Activated T-cell treated with anti-CD3 and anti-CD28 coated beads for 48 hours (primary cell): ENCODE data around the gene SLC25A46.
"Not testable (repeated sequence)": the region's sequence is repeated elsewhere in the genome, so short reads cannot be mapped to it uniquely, and the experiment has no call there.

Source experiments
- DNase-seq: peaks from one replicate; pipeline ENCODE4 v3.0.0-alpha.2; 2020; ENCODE audit warnings: low read depth

Gene SLC25A46

DNA sequence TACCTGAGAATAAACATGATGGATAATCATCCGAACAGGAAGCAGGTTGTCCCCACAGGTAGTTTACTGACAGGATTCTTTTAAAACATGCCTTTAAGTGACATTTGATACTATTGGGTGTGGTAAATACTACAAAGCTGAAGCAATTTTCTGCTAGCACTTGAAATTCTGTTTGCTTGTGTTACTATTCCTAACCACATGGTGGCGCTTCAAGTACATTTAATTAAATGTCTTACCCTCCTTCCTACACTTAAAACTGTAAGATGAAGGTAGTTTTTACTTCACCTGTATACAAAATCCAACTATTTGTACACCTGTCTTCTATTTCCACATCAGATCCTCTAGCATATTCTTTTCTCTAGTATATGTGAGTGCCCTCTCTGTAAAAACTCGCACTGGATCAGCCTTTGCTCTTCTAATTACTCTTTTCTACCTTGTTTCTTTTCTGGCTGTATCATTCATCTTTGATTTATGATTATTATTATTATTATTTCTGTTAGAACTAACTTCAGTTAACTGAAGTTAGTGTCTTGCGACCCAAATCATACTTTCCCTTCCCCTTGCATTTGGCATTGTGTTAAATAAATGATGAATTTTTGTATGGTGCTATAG is 18.4 kb downstream of the SLC25A46 start:
- DNase-seq: no peak

DNA sequence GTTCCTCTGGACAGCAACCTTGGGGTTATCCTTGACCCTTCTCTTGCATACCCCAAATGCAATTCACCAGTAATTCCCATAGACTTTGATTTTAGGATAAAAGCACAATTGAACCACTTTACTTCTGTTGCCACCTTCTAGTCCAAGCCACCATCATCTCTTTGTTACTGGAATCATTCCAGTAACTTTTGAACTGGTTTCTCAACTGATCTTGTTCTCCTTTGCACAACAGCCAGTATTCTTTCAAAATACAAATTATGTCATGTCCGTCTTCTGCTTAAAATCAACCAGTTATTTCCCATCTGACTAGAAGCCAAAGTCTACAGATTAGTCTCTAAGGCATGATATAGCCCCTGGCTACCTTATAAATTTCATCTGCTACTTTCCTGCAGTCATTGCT is 21.4 kb downstream of the SLC25A46 start:
- no peak for DNase-seq

DNA sequence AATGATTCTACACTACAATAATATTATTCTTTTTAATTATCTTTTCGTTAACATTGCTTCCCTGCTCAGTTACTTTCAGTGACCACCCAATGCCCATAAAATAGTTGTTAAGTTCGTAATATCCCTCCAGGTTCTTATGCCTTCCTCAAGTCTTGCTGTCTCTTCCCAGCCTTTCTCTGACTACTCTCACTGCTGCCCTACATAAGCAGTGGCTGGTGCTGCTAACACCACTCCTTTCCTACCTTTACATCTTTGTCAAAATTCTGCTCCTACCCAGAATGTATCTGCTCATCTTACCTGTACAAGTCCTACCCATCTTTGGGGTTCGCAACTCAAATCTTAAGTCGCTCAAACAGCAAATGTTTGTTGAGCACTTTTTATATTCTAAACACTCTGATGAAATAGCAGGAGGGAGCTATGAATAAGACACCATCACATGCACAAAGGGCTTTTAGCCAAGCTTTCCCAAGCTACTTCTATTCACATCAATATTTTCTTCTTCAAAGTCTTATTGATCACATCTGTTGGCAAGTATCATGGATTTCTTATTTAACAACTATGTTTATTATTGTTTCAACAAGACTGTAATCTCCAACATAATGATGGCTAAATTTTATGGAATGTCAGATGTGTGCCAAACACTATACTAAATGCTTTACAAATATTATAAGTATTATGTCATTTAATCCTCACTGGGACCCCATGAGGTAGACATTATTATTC is 29.5 kb downstream of the SLC25A46 start:
- DNase-seq: no peak

DNA sequence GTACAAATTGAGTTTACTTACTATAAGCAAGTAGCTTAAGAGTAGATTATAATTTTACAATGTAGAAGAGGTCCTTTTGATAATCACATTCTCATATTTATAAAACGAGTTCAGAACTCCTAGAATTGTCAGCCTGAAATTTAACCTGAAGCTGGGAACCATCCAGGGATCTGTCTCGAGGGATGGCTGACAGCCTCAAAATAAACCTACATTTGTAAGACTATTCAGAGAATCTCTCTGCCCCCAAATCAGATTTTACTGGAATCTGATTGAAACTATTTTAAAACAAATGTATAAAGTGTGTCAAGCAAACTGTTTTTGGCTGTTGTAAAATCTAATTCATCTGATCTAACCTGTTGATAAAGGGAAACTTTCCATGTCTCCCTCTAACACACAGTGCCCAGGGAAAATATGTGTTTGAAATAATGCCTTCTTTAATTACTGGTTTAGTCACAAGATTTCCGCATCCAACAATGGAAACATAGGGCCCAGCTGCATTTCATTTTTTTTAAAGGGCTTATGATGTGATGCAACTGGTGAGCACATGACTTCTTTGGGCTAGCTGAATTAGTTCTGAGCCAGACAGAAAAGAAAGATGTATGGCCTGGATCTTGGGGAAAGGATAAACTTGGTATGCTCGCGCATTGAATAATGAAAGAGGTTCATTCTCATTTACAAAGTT is 30.3 kb downstream of the SLC25A46 start:
- DNase-seq: no peak

DNA sequence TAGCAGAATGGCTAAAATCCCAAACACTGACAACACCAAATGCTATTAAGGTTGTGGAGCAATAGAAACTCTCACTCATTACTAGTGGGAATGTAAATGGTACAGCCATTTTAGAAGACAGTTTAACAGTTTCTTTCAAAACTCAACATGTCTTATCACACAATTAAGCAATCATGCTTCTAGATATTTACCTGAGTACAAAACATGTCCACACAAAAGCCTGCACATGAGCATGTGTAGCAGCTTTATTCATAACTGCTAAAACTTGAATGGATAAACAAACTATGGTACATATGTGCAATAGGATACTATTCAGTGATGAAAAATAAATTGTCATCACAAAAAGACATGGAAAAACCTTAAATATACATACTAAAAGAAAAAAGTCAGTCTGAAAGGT is 31.5 kb downstream of the SLC25A46 start:
- no peak for DNase-seq

DNA sequence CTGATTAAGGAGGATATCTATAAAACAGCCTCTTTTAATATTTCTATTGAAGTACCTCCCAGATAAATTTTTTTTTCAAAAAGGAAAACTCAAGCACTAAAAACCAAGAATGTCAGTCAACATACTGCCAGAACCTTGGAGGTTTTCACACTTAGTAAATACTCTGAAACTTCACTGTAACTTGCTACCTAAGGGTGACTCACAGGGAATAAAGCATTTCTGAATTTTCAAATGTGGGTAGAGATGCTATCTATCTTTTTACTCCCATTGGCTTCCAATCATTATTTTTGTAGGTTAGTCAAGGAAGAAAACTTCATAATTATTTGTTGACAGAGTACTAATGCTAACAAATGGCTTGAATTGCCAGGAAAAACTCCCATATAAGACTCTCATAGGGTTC is 46.1 kb downstream of the SLC25A46 start:
- no peak for DNase-seq

DNA sequence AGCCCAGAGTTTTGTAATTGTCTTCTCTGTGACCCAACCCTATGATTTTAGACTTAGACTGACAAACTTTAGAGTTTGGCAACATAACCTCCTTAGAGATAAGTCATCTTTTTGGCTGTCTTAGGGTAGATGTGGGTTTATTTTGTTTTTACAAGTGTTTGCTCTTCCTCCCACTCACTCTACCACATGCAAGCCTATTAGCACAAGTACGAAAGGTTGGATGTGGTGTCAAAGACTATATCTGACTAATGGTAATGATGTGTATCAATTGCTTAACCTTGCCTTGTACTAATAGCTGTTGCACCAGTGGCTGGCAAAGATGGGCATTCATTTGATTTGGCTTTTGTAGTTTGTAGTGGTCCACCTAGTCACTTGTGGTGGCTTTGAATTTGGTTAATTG is 46.5 kb downstream of the SLC25A46 start:
- DNase-seq: no peak

DNA sequence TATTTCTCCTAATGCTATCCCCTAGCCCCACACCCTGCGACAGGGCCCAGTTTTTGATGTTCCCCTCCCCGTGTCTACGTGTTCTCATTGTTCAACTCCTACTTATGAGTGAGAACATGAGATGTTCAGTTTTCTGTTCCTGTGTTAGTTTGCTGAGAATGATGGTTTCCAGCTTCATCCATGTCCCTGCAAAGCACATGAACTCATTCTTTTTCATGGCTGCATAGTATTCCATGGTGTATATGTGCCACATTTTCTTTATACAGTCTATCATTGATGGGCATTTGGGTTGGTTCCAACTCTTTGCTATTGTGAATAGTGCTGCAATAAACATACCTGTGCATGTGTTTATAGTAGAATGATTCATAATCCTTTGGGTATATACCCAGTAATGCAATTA is 49.2 kb downstream of the SLC25A46 start:
- DNase-seq: not testable (repeated sequence)

DNA sequence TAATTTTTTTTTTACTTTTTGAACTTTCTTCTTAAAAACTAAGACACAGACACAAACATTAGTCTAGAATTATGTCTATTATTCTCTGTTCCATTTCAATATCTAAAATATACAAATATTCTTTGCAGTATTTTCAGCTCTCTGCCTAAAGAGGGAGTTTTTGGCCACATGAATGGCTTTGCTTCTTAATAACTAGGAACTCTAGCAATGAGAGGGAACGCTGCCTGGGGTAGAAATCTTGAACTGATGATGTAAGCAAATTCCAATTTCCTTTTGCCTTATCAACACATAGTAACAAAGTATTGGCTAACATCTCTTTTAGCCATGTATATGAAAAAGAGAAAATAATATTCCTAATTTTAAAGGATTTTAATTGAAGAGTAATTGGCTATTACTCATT is 51.9 kb downstream of the SLC25A46 start:
- no peak for DNase-seq

DNA sequence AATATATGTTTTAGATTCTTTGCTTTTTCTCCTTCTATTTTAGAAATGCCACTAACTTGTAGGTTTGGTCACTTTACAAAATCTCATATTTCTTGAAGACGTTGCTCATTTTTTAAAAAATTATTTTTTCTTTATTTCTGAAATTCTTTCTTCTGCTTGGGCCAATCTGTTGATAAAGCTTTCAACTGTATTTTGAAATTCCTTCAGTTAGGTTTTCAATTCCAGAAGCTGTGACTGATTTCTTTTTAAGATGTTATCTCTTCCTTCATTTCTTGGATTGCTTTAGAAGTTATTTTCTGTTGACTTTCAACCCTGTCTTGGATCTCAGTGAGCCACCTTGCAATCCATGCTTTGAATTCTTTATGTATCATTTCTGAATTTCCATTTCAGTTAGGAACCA is 64.2 kb downstream of the SLC25A46 start:
- DNase-seq: no peak

DNA sequence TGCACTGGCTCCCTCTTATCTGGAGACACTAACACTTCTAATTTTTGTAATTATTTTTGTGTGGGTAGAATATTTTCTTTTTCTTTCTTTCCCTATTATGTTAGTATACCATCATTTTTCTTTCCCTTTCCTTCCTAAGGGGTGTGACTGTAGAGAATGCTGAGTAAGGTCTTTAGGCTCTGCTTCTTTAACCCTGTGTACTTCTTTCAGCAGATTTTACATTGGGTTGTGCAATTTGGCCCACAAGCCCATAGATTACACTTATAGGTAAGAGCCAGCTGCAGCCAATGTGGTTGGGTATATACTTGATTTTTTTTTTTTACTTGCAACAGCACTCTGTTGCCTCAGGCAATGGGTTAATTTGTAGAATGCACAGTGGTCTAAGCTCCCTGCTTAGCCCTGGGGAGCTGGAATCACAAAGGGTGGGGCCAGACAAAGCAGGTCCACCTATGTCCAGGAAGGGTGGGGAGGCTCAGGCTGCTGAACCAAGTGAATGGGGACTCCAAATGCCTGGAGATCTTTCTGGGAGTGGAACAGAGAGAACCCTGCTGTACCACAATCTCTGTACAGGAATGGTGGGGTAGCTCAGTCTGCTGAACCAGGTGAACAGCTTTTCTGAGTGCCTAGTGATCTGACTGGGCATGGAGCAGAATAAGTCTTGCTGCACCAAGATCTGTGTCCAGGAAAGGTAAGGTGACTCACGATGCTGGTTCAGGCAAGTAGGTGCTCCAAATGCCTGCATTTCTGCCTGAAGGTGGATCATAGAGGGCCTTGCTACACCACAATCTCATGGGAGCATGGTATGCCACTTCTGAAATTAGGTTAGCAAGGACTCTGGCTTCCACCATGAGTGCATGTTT is 64.9 kb downstream of the SLC25A46 start:
- DNase-seq: no peak

DNA sequence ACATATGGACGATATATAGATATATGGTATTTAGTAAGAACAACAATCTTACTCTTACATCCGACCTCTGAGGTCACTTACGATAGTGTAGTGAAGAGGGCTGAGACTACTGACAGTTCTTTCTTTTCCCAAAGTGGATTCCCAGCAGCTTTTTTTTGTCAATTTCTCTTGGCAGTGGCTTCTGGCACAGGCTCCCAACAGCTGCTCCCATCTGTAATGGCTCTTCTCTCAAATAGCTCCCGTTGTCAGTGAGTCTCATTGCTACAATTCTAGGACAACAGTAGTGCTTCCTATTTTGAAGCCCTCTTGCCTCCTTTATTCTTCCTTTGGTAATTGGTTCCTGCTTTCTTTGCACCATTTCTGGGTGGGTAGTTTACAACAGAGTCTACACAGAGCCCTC is 68.4 kb downstream of the SLC25A46 start:
- no peak for DNase-seq

DNA sequence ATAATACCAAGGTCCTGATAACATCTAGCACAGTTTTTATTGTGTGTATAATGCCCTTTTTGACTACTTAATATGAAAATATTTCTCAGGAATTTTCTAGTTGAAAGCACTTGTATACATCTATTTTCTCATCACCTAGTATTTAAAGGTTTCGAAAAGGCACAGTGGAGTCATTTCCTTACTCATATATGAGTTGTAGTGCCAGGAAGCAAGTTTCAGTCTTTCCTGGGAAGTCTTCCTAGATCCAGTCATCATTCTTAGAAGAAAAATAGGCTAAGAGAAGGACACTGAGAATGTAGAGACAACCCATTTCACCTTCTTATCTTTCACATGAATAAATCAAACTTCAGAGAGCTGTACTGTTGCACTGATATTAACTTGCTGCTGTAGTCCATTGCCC is 70.2 kb downstream of the SLC25A46 start:
- no peak for DNase-seq
